Measurements from ENCODE around the gene ATG13. TPM values are rescaled to one million over a fixed set of nuclear protein-coding genes. Genes with fewer than 3 reads are reported as not detected.
"Not testable (repeated sequence)": the region's sequence is repeated elsewhere in the genome, so short reads cannot be mapped to it uniquely, and the experiment has no call there.

The ATG13 gene
- total RNA-seq, 2 donors from 2014 or later: 58.3 to 61.3 TPM

- intact Hi-C loops (cut with DNase I): no loop called here
- TF ChIP-seq CTCF (IDR thresholded peaks at IDR 0.05): no peak
- no peak overlapping the region for H3K4me3 ChIP-seq
- no peaks in the 10 kb centered on the region for H3K27me3 ChIP-seq
- H3K36me3 ChIP-seq: no peaks in the 10 kb centered on the region
- no peak overlapping the region for H3K9ac ChIP-seq (ENCODE audit: low read depth in 2 of 2, low read length in 2 of 2)
- DNase-seq: no peak
- H3K27ac ChIP-seq: no peak overlapping the region
- H3K9me3 ChIP-seq: no peaks in the 10 kb centered on the region
- peaks cover 3% of the 10 kb centered on the region for H3K4me1 ChIP-seq
These were observed 95.7 kb downstream of the ATG13 start for GRCh38 chr11:46712874-46713576.

GRCh38 chr11:46717825-46718154 lies 100.4 kb downstream of the ATG13 start:
- intact Hi-C loops (cut with DNase I); H3K36me3 ChIP-seq: not testable (repeated sequence)
- H3K27ac ChIP-seq: peak overlapping the region; percentile 13

GRCh38 chr11:46718155-46719019 lies 101.0 kb downstream of the ATG13 start:
- TF ChIP-seq CTCF (IDR thresholded peaks at IDR 0.05): no peak
- Histone ChIP-seq H3K27me3 (no peaks in the 10 kb centered on the region), H3K4me3 (no peak overlapping the region), H3K9me3 (no peaks in the 10 kb centered on the region), H3K4me1 (peaks cover 8% of the 10 kb centered on the region), H3K9ac (ENCODE audit: low read depth in 2 of 2, low read length in 2 of 2) (no peak overlapping the region), H3K27ac (peak overlapping the region; percentile 13), H3K36me3 (no peaks in the 10 kb centered on the region)
- DNase-seq: peak; percentile 73
- intact Hi-C loops (cut with DNase I): no loop called here

More at GRCh38 chr11:46717825-46718154, 100.4 kb downstream of the ATG13 start:
- H3K27me3 ChIP-seq; H3K4me3 ChIP-seq; DNase-seq; H3K9me3 ChIP-seq; H3K9ac ChIP-seq (ENCODE audit: low read depth in 2 of 2, low read length in 2 of 2); H3K4me1 ChIP-seq: not testable (repeated sequence)

- H3K36me3 ChIP-seq: no peaks in the 10 kb centered on the region
- H3K4me3 ChIP-seq: no peak within 1 kb of the TSS
- peaks cover 8% of the 10 kb centered on the region for H3K4me1 ChIP-seq
- no peaks in the 10 kb centered on the region for H3K9me3 ChIP-seq
- TF ChIP-seq CTCF (IDR thresholded peaks at IDR 0.05): no peak
- no peak for DNase-seq
- H3K27me3 ChIP-seq: no peaks in the 10 kb centered on the region
- H3K9ac ChIP-seq (ENCODE audit: low read depth in 2 of 2, low read length in 2 of 2): no peak within 1 kb of the TSS
- intact Hi-C loops (cut with DNase I): no loop called here
- H3K27ac ChIP-seq: peak within 1 kb of the TSS; percentile 13
These were observed 101.7 kb downstream of the ATG13 start, which contains the start of gene F2 for GRCh38 chr11:46719048-46719542. F2 (plus strand) TSS chr11:46719213; CDS start chr11:46719236, 23 bp downstream.

GRCh38 chr11:46719543-46720218 lies 102.3 kb downstream of the ATG13 start:
- DNase-seq: no peak
- Histone ChIP-seq H3K9ac (ENCODE audit: low read depth in 2 of 2, low read length in 2 of 2) (no peak overlapping the region), H3K27ac (no peak overlapping the region), H3K27me3 (no peaks in the 10 kb centered on the region), H3K9me3 (no peaks in the 10 kb centered on the region), H3K36me3 (no peaks in the 10 kb centered on the region), H3K4me1 (peaks cover 8% of the 10 kb centered on the region), H3K4me3 (no peak overlapping the region)
- no peak for TF ChIP-seq CTCF (IDR thresholded peaks at IDR 0.05)
- intact Hi-C loops (cut with DNase I): no loop called here

Data from colonic mucosa (tissue), 4 donors.